Testis (tissue), 2 donors: Measurements from ENCODE around the gene TTC28.

Experiments used
- POLR2A ChIP-seq: fragments of 450-650 bp; IDR thresholded peaks from one replicate; pipeline ENCODE4 v1.6.1; 2017; ENCODE audit warnings: antibody characterized with exemption, mild to moderate bottlenecking, moderate library complexity
- TF ChIP-seq, protein P1 (sequence below), 3 experiments: fragments of 450-650 bp in 2 of 3; fragments of 200-600 bp in 1 of 3; sonication (generic) in 1 of 3; IDR thresholded peaks; one replicate each; pipeline ENCODE4 v1.5.1; 2016 to 2019; ENCODE audit warnings: antibody characterized with exemption in 3 of 3, mild to moderate bottlenecking in 2 of 3, moderate library complexity in 1 of 3

DNA sequence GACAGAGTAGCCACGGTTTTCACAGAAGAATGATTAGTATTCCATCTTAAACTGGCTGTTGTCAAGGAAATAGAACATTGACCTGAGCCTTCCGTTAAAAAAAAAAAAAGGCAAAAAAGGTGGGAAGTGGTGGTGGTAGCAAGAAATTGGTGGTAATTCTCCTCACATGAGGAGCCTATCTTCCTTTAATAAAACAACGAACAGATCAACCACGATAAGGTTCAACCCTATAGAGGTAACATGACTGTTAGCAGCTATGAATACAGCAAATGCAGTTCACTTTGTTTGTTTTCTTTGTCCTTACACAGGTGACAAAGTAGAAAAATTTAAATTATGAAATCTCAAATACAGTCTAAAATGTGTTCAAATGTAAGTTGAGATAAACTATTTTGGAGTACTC, 181.6 kb downstream of the TTC28 start:
- TF ChIP-seq, protein P1, sequence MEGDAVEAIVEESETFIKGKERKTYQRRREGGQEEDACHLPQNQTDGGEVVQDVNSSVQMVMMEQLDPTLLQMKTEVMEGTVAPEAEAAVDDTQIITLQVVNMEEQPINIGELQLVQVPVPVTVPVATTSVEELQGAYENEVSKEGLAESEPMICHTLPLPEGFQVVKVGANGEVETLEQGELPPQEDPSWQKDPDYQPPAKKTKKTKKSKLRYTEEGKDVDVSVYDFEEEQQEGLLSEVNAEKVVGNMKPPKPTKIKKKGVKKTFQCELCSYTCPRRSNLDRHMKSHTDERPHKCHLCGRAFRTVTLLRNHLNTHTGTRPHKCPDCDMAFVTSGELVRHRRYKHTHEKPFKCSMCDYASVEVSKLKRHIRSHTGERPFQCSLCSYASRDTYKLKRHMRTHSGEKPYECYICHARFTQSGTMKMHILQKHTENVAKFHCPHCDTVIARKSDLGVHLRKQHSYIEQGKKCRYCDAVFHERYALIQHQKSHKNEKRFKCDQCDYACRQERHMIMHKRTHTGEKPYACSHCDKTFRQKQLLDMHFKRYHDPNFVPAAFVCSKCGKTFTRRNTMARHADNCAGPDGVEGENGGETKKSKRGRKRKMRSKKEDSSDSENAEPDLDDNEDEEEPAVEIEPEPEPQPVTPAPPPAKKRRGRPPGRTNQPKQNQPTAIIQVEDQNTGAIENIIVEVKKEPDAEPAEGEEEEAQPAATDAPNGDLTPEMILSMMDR (IDR thresholded peaks at IDR 0.05) = no peak
- no peak for TF ChIP-seq POLR2A
